GM18507 (cell line): ENCODE data around the gene PPP1R10.

ENCODE experiments used
- DNase-seq: peaks from one replicate; pipeline ENCODE4 v3.0.0; 2011; ENCODE audit warnings: low read depth; ENCODE audit not compliant: insufficient read length; ENCODE audit errors: extremely low spot score
- FAIRE-seq: peaks from 2 replicates; lab custom pipeline; 2011; peaks lifted over from hg19 to GRCh38; lab: Jason Lieb, UNC

The PPP1R10 gene

GRCh38 chr6:30626484-30627366 is 9.7 kb upstream of the PPP1R10 start, which contains the start of gene ATAT1:
Gene ATAT1, plus strand, starts transcription at chr6:30626874.
- DNase-seq (peak; percentile 73), FAIRE-seq (peak; percentile 79)

- FAIRE-seq (no peak), DNase-seq (no peak)
These were observed 8.5 kb upstream of the PPP1R10 start for GRCh38 chr6:30625511-30625910.

- DNase-seq (no peak), FAIRE-seq (no peak)
These were observed 2.5 kb upstream of the PPP1R10 start for GRCh38 chr6:30619561-30619960.

DNA sequence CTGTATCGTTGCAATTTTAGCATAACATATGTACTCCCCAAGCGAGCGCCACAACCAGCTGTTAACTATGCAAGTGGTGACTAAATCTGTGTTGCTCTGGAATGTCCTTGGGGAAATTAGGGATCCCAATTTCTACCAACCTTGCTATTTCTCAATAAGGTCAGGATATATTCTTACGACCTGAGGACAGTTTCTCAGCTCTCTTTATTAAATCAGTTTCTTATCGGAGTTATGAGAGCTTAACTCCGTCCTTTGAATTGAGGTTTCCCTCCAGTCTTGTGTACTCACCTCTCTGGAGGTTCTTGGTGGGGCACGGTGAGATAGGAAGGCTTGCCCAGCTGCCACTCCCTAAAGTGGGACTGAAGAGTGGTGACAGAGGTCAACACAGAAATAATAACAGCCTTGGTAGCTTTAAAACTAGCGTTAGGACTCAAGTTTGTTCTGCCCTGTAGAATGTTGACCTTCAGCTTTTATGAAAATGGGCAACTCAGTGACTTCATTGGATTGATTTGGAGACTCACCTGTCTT is 1.3 kb upstream of the PPP1R10 start:
- DNase-seq (no peak), FAIRE-seq (no peak)

- DNase-seq, result peak; percentile 78
- no peak for FAIRE-seq
These were observed 674 bp upstream of the PPP1R10 start, which contains the start of gene MRPS18B for GRCh38 chr6:30617565-30618269. Gene MRPS18B, plus strand, starts transcription at chr6:30617840. Its CDS starts 26 bp downstream, at chr6:30617866.

- DNase-seq (no peak), FAIRE-seq (no peak)
These were observed 859 bp downstream of the PPP1R10 start for GRCh38 chr6:30615958-30616810.

DNA sequence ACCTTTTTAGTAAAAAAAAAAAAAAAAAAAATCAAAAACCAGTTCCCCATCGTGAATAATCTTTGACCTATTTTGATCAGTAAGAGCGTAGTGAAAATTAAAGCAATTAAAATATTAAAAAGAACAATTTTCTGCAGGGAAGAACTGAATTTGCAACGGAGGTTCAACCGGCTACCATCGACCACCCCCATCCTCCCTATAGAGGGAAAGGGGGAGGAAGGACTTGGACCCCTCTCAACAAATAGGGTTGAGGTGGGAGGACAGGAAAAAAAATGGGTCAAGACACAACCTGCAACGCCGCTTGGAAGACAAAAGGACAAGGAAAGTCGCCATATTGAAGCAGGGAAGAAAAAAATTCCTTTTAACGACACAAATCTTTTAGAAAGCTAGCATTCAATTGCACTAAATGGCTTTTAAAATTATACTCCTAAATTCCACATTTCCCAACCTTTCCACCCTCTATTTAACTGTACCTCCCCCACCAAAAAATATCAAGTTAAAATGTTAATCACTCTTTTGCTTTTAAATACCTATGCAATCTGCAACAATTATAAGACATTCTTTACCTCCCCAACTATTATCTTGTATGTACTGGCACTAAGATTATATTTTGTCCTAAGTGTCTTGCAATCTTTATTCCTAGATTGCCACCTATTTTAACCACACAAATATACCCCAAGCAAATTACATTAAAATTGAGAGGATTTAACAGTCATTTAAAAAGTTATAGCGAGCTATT is 1.7 kb downstream of the PPP1R10 start:
- no peak for FAIRE-seq
- no peak for DNase-seq

DNA sequence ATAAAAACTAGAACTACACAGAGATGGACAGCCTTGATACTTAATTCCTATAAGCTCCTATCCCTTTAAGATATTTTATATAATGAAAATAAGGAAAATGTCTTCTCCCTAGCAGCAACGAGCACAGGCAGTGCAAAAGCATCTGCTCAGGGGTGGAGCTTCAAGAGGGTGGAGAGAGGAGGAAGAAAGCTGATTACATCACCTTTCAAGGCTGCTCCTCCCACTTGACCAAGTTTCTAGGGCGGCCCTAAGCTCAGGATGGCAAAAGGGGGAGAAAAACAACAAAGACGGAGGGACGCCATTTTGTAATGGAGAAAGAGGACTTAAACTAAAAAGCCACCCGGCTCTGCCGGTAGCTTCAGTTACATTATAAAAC is 2.2 kb downstream of the PPP1R10 start:
- DNase-seq, result peak; percentile 54
- peak; percentile 79 for FAIRE-seq

- DNase-seq (no peak), FAIRE-seq (no peak)
These were observed 2.8 kb downstream of the PPP1R10 start for GRCh38 chr6:30614044-30614842.

GRCh38 chr6:30613251-30614043 is 3.6 kb downstream of the PPP1R10 start:
- no peak for DNase-seq
- FAIRE-seq, result no peak

DNA sequence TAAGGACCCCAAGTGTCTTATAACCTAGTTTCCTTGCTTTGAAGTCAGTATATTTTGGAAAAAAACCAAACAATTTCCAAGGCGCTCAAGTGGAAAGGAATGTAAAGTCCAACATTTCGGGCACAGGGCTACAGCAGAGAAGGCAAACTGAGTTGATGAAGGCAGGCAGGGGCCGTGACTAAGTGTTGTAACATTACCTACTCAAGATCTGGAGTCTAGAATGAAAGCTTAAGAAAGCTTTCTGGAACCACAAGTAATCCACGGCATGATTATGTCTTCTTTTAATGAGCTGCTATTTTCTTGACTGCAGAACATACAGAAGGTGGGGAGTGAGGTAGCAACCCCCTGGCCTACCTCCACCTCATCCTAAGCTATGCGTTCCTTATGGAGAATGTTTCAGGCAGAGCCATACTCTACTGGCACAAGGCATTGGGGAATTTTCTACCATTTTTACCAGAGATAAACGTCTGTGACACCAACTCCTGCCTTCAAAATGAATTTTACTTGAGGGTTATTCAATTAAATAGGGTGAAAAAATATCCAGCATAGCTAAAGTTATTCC is 4.3 kb downstream of the PPP1R10 start:
- DNase-seq (no peak), FAIRE-seq (no peak)

- no peak for DNase-seq
- no peak for FAIRE-seq
These were observed 4.8 kb downstream of the PPP1R10 start for GRCh38 chr6:30612213-30612612.

DNA sequence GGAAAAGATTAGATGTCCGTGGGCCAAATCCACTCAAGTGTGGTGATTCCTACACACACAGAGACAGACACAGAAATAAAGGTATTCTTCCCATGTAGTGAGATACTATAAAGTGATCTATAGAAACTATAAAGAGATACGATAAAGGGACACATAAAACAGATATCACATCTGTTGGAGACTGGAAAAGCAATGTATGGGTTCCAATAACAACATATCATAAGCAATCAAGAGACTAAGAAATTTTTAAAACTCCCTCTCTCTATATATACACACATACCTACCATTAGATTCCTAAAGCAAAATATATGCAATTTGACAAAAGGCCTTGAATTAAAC is 5.2 kb downstream of the PPP1R10 start:
- DNase-seq (no peak), FAIRE-seq (no peak)

GRCh38 chr6:30611150-30611855 is 5.7 kb downstream of the PPP1R10 start:
- FAIRE-seq (no peak), DNase-seq (no peak)

DNA sequence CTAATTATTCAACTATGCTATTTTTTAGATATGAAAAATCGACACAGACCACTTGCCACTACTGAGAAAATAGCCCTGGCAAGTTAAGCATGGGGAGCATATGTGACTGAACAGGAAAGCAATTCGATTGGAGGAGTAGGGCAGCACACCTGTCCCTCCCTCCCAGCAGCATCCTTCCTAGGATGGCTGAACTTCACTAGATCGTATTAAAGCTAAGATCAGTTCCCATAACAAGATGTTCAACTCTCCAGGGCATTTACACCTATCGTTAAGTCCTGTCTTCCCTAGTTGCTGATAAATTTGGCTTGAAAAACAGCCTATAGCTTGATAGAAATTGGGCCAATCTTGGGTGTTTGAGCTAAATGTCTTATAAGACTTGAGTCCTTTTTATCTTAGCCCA is 7.0 kb downstream of the PPP1R10 start:
- DNase-seq (no peak), FAIRE-seq (no peak)

GRCh38 chr6:30603961-30604360 is 13.1 kb downstream of the PPP1R10 start:
- no peak for FAIRE-seq
- DNase-seq, result no peak
